ENCODE data around the gene CFAP44.

DNA sequence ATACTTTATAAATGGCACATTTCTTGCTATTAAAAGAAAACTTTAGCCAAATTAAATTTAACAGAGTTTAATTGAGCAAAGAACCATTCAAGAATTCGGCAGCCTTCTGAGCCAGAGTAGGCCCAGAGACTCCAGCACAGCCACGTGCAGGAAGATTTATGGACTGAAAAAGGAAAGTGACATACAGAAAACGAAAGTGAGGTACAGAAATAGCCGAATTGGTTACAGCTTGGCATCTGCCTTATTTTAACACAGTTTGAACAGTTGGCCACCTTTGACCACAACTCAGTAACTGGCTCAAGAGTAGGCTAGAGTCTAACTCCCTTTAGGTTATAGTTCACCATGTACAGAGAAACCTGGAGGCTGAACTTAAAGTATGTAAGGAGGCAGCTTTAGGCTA lies 17.6 kb downstream of the CFAP44 start:
- TF ChIP-seq, protein P1, sequence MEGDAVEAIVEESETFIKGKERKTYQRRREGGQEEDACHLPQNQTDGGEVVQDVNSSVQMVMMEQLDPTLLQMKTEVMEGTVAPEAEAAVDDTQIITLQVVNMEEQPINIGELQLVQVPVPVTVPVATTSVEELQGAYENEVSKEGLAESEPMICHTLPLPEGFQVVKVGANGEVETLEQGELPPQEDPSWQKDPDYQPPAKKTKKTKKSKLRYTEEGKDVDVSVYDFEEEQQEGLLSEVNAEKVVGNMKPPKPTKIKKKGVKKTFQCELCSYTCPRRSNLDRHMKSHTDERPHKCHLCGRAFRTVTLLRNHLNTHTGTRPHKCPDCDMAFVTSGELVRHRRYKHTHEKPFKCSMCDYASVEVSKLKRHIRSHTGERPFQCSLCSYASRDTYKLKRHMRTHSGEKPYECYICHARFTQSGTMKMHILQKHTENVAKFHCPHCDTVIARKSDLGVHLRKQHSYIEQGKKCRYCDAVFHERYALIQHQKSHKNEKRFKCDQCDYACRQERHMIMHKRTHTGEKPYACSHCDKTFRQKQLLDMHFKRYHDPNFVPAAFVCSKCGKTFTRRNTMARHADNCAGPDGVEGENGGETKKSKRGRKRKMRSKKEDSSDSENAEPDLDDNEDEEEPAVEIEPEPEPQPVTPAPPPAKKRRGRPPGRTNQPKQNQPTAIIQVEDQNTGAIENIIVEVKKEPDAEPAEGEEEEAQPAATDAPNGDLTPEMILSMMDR (IDR thresholded peaks at IDR 0.05) = no peak
- no peak for TF ChIP-seq POLR2AphosphoS5 (IDR thresholded peaks at IDR 0.05)
- TF ChIP-seq EP300 (IDR thresholded peaks at IDR 0.05; ENCODE audit: low read depth) = no peak

Measured in transverse colon (tissue), 4 donors.